Liver (tissue), 9 donors: ENCODE measurements around the gene WFDC11. TPM values are rescaled to one million over a fixed set of nuclear protein-coding genes. Genes with fewer than 3 reads are reported as not detected.
"Not testable (repeated sequence)": the region's sequence is repeated elsewhere in the genome, so short reads cannot be mapped to it uniquely, and the experiment has no call there.

Experiments used
- DNase-seq: peaks from one replicate; pipeline ENCODE4 v3.0.0-alpha.2; 2017; ENCODE audit warnings: low spot score
- H3K27ac ChIP-seq, 2 donors: one replicate each; pipeline ENCODE4 v1.7.0; 2013; ENCODE audit warnings: inconsistent platforms in 2 of 2, low read length in 2 of 2, control low read depth in 1 of 2, low read depth in 1 of 2, mild to moderate bottlenecking in 1 of 2
- H3K27me3 ChIP-seq, 4 donors: one replicate each; pipeline versions ENCODE4 v1.6.1 to v1.7.0; 2013; ENCODE audit warnings: low read length in 3 of 4, inconsistent platforms in 1 of 4, mild to moderate bottlenecking in 1 of 4, moderate library complexity in 1 of 4; ENCODE audit not compliant: control insufficient read depth in 4 of 4, insufficient read depth in 4 of 4
- H3K36me3 ChIP-seq, 4 donors: one replicate each; pipeline versions ENCODE4 v1.6.1 to v1.7.0; 2013; ENCODE audit warnings: low read length in 3 of 4, mild to moderate bottlenecking in 3 of 4, low read depth in 1 of 4, moderate library complexity in 1 of 4; ENCODE audit not compliant: control insufficient read depth in 4 of 4, insufficient read depth in 3 of 4
- H3K4me1 ChIP-seq, 4 donors: one replicate each; pipeline versions ENCODE4 v1.6.1 to v1.7.0; 2013; ENCODE audit warnings: low read length in 3 of 4, mild to moderate bottlenecking in 3 of 4, moderate library complexity in 1 of 4; ENCODE audit not compliant: control insufficient read depth in 4 of 4, insufficient read depth in 4 of 4
- H3K4me3 ChIP-seq, 3 donors: one replicate each; pipeline versions ENCODE4 v1.6.1 to v1.7.0; 2013; ENCODE audit warnings: low read length in 3 of 3, control low read depth in 1 of 3, low read depth in 1 of 3, mild to moderate bottlenecking in 1 of 3
- H3K9ac ChIP-seq, 2 donors: one replicate each; pipeline ENCODE4 v1.7.0; 2013; ENCODE audit warnings: low read length in 2 of 2, mild to moderate bottlenecking in 2 of 2, moderate library complexity in 2 of 2, control low read depth in 1 of 2, low read depth in 1 of 2
- H3K9me3 ChIP-seq, 4 donors: one replicate each; pipeline versions ENCODE4 v1.6.1 to v1.7.0; 2013; ENCODE audit warnings: low read length in 3 of 4; ENCODE audit not compliant: control insufficient read depth in 4 of 4
- ATF3 ChIP-seq: IDR thresholded peaks from 2 replicates; pipeline ENCODE4 v1.6.1; 2016; ENCODE audit warnings: antibody characterized with exemption
- EGR1 ChIP-seq, 2 donors: IDR thresholded peaks; 2 replicates each; pipeline ENCODE4 v1.6.1; 2016 to 2018; ENCODE audit warnings: antibody characterized with exemption in 2 of 2, low read depth in 2 of 2
- FOXA1 ChIP-seq: IDR thresholded peaks from 2 replicates; pipeline ENCODE4 v1.6.1; 2016; ENCODE audit warnings: antibody characterized with exemption
- FOXA2 ChIP-seq: IDR thresholded peaks from 2 replicates; pipeline ENCODE4 v1.6.1; 2016; ENCODE audit warnings: antibody characterized with exemption
- GABPA ChIP-seq, 2 donors: IDR thresholded peaks in 1 of 2; conservative IDR thresholded peaks in 1 of 2; 2 replicates each; pipeline ENCODE4 v1.6.1; 2016; ENCODE audit warnings: antibody characterized with exemption in 2 of 2, mild to moderate bottlenecking in 1 of 2, moderate library complexity in 1 of 2
- HNF4A ChIP-seq, 2 donors: conservative IDR thresholded peaks; 2 replicates each; pipeline ENCODE4 v1.6.1; 2016; ENCODE audit warnings: antibody characterized with exemption in 2 of 2, mild to moderate bottlenecking in 2 of 2
- HNF4G ChIP-seq: IDR thresholded peaks from 2 replicates; pipeline ENCODE4 v1.6.1; 2016; ENCODE audit warnings: antibody characterized with exemption
- JUND ChIP-seq, 2 donors: IDR thresholded peaks; 2 replicates each; pipeline ENCODE4 v1.6.1; 2016; ENCODE audit warnings: antibody characterized with exemption in 2 of 2
- MAX ChIP-seq: IDR thresholded peaks from 2 replicates; pipeline ENCODE4 v1.6.1; 2016; ENCODE audit warnings: antibody characterized with exemption
- NR2F2 ChIP-seq: IDR thresholded peaks from 2 replicates; pipeline ENCODE4 v1.6.1; 2016; ENCODE audit warnings: antibody characterized with exemption
- RAD21 ChIP-seq, 2 donors: IDR thresholded peaks; 2 replicates each; pipeline ENCODE4 v1.6.1; 2016; ENCODE audit warnings: antibody characterized with exemption in 2 of 2, mild to moderate bottlenecking in 2 of 2
- RXRA ChIP-seq, 2 donors: IDR thresholded peaks; 2 replicates each; pipeline ENCODE4 v1.6.1; 2017 to 2018; ENCODE audit warnings: antibody characterized with exemption in 2 of 2, mild to moderate bottlenecking in 1 of 2
- SP1 ChIP-seq: IDR thresholded peaks from 2 replicates; pipeline ENCODE4 v1.6.1; 2018; ENCODE audit warnings: antibody characterized with exemption, mild to moderate bottlenecking
- TAF1 ChIP-seq: conservative IDR thresholded peaks from 2 replicates; pipeline ENCODE4 v1.6.1; 2016; ENCODE audit warnings: antibody characterized with exemption, mild to moderate bottlenecking
- YY1 ChIP-seq: IDR thresholded peaks from 2 replicates; pipeline ENCODE4 v1.6.1; 2016; ENCODE audit warnings: antibody characterized with exemption, mild to moderate bottlenecking
- ZBTB33 ChIP-seq: IDR thresholded peaks from 2 replicates; pipeline ENCODE4 v1.6.1; 2016; ENCODE audit warnings: antibody characterized with exemption
- WGBS: extraction: QIAGEN DNeasy Blood & Tissue Kit; methylation state at CpG from one replicate; pipeline ENCODE4 v1.1.7; 2013; 5-methylcytosine and 5-hydroxymethylcytosine counted together
- polyA plus RNA-seq, 2 donors: library from polyadenylated mRNA; stranded (reverse) in 1 of 2; unstranded in 1 of 2; fragments of 200-250 nt in 1 of 2; fragments of >200 nt in 1 of 2; fragmentation: Nextera tagmentation in 1 of 2; extraction: Ambion mirVana in 1 of 2; gene quantifications; one replicate each; pipeline versions ENCODE4 v1.2.1 to v1.2.3, GENCODE V29; 2013 to 2015
- total RNA-seq, 2 donors: library from RNA; depleted of rRNA; stranded (reverse); fragments of >200 nt; gene quantifications; one replicate each; pipeline ENCODE4 v1.2.3, GENCODE V29; 2014
- TF ChIP-seq, protein P1 (sequence below): IDR thresholded peaks from 2 replicates; pipeline ENCODE4 v1.6.1; 2016; ENCODE audit warnings: antibody characterized with exemption, mild to moderate bottlenecking
- TF ChIP-seq, protein P2 (sequence below): fragments of 150-350 bp; IDR thresholded peaks from 2 replicates; pipeline ENCODE4 v1.5.1; 2017; ENCODE audit warnings: improper control_type of control experiment, low read depth, low read length; ENCODE audit not compliant: missing input control
- donor health status: healthy.
- donor health status: healthy.
- donor health status: healthy.
- donor health status: healthy.
- donor health status: healthy.

WFDC11 gene
- total and polyA plus RNA-seq, 4 donors, result not detected

GRCh38 chr20:45672765-45673164 is 2.7 kb upstream of the WFDC11 start:
- no peaks in the 10 kb centered on the region for H3K27me3 ChIP-seq
- peaks cover 0 to 2% (median 0%) of the 10 kb centered on the region in 4 donors for H3K36me3 ChIP-seq
- H3K4me3 ChIP-seq, result no peak overlapping the region
- H3K9me3 ChIP-seq, result peaks cover 0 to 5% (median 0%) of the 10 kb centered on the region in 4 donors
- H3K4me1 ChIP-seq, result no peaks in the 10 kb centered on the region
- H3K27ac ChIP-seq, result no peak overlapping the region
- TF ChIP-seq, protein P1, sequence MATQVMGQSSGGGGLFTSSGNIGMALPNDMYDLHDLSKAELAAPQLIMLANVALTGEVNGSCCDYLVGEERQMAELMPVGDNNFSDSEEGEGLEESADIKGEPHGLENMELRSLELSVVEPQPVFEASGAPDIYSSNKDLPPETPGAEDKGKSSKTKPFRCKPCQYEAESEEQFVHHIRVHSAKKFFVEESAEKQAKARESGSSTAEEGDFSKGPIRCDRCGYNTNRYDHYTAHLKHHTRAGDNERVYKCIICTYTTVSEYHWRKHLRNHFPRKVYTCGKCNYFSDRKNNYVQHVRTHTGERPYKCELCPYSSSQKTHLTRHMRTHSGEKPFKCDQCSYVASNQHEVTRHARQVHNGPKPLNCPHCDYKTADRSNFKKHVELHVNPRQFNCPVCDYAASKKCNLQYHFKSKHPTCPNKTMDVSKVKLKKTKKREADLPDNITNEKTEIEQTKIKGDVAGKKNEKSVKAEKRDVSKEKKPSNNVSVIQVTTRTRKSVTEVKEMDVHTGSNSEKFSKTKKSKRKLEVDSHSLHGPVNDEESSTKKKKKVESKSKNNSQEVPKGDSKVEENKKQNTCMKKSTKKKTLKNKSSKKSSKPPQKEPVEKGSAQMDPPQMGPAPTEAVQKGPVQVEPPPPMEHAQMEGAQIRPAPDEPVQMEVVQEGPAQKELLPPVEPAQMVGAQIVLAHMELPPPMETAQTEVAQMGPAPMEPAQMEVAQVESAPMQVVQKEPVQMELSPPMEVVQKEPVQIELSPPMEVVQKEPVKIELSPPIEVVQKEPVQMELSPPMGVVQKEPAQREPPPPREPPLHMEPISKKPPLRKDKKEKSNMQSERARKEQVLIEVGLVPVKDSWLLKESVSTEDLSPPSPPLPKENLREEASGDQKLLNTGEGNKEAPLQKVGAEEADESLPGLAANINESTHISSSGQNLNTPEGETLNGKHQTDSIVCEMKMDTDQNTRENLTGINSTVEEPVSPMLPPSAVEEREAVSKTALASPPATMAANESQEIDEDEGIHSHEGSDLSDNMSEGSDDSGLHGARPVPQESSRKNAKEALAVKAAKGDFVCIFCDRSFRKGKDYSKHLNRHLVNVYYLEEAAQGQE, result no peak
- TF ChIP-seq, protein P2, sequence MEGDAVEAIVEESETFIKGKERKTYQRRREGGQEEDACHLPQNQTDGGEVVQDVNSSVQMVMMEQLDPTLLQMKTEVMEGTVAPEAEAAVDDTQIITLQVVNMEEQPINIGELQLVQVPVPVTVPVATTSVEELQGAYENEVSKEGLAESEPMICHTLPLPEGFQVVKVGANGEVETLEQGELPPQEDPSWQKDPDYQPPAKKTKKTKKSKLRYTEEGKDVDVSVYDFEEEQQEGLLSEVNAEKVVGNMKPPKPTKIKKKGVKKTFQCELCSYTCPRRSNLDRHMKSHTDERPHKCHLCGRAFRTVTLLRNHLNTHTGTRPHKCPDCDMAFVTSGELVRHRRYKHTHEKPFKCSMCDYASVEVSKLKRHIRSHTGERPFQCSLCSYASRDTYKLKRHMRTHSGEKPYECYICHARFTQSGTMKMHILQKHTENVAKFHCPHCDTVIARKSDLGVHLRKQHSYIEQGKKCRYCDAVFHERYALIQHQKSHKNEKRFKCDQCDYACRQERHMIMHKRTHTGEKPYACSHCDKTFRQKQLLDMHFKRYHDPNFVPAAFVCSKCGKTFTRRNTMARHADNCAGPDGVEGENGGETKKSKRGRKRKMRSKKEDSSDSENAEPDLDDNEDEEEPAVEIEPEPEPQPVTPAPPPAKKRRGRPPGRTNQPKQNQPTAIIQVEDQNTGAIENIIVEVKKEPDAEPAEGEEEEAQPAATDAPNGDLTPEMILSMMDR, result no peak
- TF ChIP-seq HNF4G (no peak), FOXA2 (no peak), JUND (IDR thresholded peaks at IDR 0.05) (no peak), ZBTB33 (no peak), GABPA (IDR thresholded peaks at IDR 0.05 in 1 of 2, conservative IDR thresholded peaks at IDR 0.05 in 1 of 2) (no peak), SP1 (no peak), YY1 (no peak), RXRA (IDR thresholded peaks at IDR 0.05) (no peak), TAF1 (no peak), NR2F2 (no peak), MAX (no peak), EGR1 (IDR thresholded peaks at IDR 0.05; ENCODE audit: low read depth in 2 of 2) (no peak), ATF3 (no peak), HNF4A (conservative IDR thresholded peaks at IDR 0.05) (no peak), RAD21 (IDR thresholded peaks at IDR 0.05) (no peak), FOXA1 (no peak)
- H3K9ac ChIP-seq, result no peak overlapping the region
- DNase-seq, result no peak

- H3K4me3 ChIP-seq, DNase-seq, H3K9ac ChIP-seq, H3K27me3 ChIP-seq, H3K36me3 ChIP-seq, H3K27ac ChIP-seq, H3K4me1 ChIP-seq, H3K9me3 ChIP-seq: not testable (repeated sequence)
- 86% methylated on average over 3 of the region's 3 CpGs for WGBS
Measured at GRCh38 chr20:45657038-45657437, 13.0 kb downstream of the WFDC11 start.

GRCh38 chr20:45651726-45652125 is 18.3 kb downstream of the WFDC11 start:
- not testable (repeated sequence) for H3K36me3 ChIP-seq, H3K4me1 ChIP-seq, H3K9ac ChIP-seq, H3K27me3 ChIP-seq, H3K4me3 ChIP-seq, H3K9me3 ChIP-seq, DNase-seq, H3K27ac ChIP-seq
- WGBS, result 72% methylated on average over 7 of the region's 7 CpGs
